Activated T-cell treated with anti-CD3 and anti-CD28 coated beads, Interleukin-2, amount 50 U/mL, for 4 hours (primary cell): Measurements from ENCODE around the gene ZBTB40. TPM values are rescaled to one million over a fixed set of nuclear protein-coding genes. Genes with fewer than 3 reads are reported as not detected.

Experiments used
- ATAC-seq, 2 donors: fragments of 200-7000 bp; cut with Tn5 transposase; one replicate each; pipeline ENCODE4 v1.10.0; 2021
- DNase-seq: peaks from one replicate; pipeline ENCODE4 v3.0.0-alpha.2; 2020
- H3K27me3 Mint-ChIP-seq: one replicate; pipeline ENCODE4 v1.8.0; 2021; ENCODE audit warnings: low read depth, mixed read lengths
- H3K36me3 Mint-ChIP-seq: one replicate; pipeline ENCODE4 v1.8.0; 2022; ENCODE audit warnings: mixed read lengths; ENCODE audit not compliant: insufficient read depth
- H3K4me1 Mint-ChIP-seq: one replicate; pipeline ENCODE4 v1.8.0; 2021; ENCODE audit warnings: low read depth, mixed read lengths
- H3K4me3 Mint-ChIP-seq: one replicate; pipeline ENCODE4 v1.8.0; 2021; ENCODE audit warnings: mild to moderate bottlenecking, moderate library complexity, mixed read lengths
- H3K9me3 Mint-ChIP-seq: one replicate; pipeline ENCODE4 v1.8.0; 2021; ENCODE audit warnings: mixed read lengths
- total RNA-seq, 3 donors: library from RNA; stranded (reverse); gene quantifications; one replicate each; pipeline ENCODE4 v1.2.1, GENCODE V29; 2021

ZBTB40 gene
- total RNA-seq, 3 donors from 2014 or later, result 21.4 to 24.8 (median 24.5) TPM

DNA sequence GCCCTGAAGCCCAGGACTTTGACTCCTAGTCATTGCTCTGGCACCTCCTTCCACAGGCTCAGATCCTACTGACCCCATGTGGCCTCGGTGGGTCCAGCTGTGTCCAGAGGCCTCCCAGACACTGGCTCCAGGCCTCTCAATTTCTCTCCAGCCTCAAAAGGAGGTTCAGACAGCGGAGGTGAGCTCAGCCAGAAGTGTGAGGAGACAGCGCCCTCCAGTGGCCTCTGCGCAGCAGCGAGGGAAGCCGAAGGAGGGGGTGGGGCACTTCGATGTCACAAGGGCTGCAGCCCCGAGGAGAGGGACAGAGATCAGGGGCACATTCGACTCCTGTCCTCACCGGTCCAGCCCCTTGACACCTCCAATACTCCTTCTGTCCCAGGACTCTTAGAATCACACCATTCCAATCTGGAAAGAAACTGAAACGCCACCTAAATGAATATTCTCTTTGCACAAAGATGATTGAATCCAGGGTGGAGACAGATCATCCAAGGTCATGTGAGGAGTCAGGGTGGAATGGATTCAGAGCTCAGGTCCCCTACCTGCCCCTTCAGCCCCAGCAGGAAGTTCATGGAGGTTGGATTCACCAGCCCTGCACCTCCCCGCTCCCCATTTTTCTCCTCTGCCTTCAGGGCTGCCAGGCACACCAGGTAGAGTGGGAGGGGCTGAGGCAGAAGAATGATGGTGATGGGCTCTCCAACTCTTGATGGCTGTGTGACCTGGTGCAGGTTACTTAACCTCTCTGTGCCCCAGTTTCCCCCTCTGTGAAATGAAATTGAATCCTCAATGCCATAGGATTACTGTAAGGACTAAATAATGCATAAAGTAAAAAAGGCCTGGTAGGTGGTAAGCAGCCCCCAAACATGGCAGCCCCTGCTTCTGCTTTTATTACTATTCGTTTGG is 34.8 kb upstream of the ZBTB40 start:
- no peaks in the 10 kb centered on the region for H3K4me1 Mint-ChIP-seq
- H3K36me3 Mint-ChIP-seq, result no peaks in the 10 kb centered on the region
- H3K4me3 Mint-ChIP-seq, result no peak overlapping the region
- ATAC-seq (peak; percentile 82 to 89), DNase-seq (peak; percentile 64)
- peaks cover 40% of the 10 kb centered on the region for H3K27me3 Mint-ChIP-seq
- no peaks in the 10 kb centered on the region for H3K9me3 Mint-ChIP-seq

DNA sequence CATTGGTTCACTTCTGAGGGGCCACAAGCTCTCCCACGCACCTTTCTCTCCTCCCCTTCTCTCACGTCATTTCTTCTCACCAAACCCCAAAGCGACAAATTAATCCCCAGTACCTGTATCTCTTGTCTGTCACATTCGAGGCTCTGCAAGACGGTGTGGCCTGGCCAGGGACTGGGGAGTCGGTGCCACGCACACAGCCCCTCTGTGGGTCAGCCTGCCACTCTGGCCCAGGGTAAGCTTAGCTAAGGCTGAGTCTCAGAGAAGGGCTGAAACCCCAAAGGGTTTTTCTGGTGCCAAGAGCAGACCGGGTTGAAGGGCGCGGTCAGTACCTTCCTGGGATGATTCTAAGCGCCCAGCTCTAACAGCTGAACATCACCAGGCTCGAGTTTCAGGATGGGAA is 34.2 kb upstream of the ZBTB40 start:
- ATAC-seq, result no peak
- DNase-seq, result no peak
- Mint-ChIP-seq H3K9me3 (no peaks in the 10 kb centered on the region), H3K36me3 (no peaks in the 10 kb centered on the region), H3K4me1 (no peaks in the 10 kb centered on the region), H3K4me3 (no peak overlapping the region), H3K27me3 (peaks cover 43% of the 10 kb centered on the region)

GRCh38 chr1:22418312-22418711 is 33.3 kb upstream of the ZBTB40 start:
- Mint-ChIP-seq H3K36me3 (no peaks in the 10 kb centered on the region), H3K9me3 (no peaks in the 10 kb centered on the region), H3K4me1 (no peaks in the 10 kb centered on the region), H3K27me3 (peaks cover 43% of the 10 kb centered on the region), H3K4me3 (no peak overlapping the region)
- DNase-seq (no peak), ATAC-seq (no peak)

GRCh38 chr1:22418933-22419382 is 32.7 kb upstream of the ZBTB40 start:
- Mint-ChIP-seq H3K4me3 (no peak overlapping the region), H3K9me3 (no peaks in the 10 kb centered on the region), H3K27me3 (peaks cover 43% of the 10 kb centered on the region), H3K4me1 (no peaks in the 10 kb centered on the region), H3K36me3 (no peaks in the 10 kb centered on the region)
- DNase-seq, result no peak
- no peak for ATAC-seq

- peak; percentile 38 for DNase-seq
Measured at GRCh38 chr1:22420455-22421053, 31.1 kb upstream of the ZBTB40 start.

GRCh38 chr1:22426781-22427180 is 24.9 kb upstream of the ZBTB40 start:
- no peaks in the 10 kb centered on the region for H3K36me3 Mint-ChIP-seq
- H3K9me3 Mint-ChIP-seq, result no peaks in the 10 kb centered on the region
- H3K4me3 Mint-ChIP-seq, result no peak overlapping the region
- no peak for ATAC-seq
- H3K4me1 Mint-ChIP-seq, result no peaks in the 10 kb centered on the region
- peaks cover 5% of the 10 kb centered on the region for H3K27me3 Mint-ChIP-seq
- DNase-seq, result no peak

More at GRCh38 chr1:22420455-22421053, 31.1 kb upstream of the ZBTB40 start:
- ATAC-seq, result peak; percentile 66 to 69
- Mint-ChIP-seq H3K27me3 (peaks cover 45% of the 10 kb centered on the region), H3K9me3 (no peaks in the 10 kb centered on the region), H3K4me1 (no peaks in the 10 kb centered on the region), H3K36me3 (no peaks in the 10 kb centered on the region), H3K4me3 (no peak overlapping the region)

- ATAC-seq (peak; percentile 67 to 72), DNase-seq (no peak)
- no peaks in the 10 kb centered on the region for H3K36me3 Mint-ChIP-seq
- peaks cover 10% of the 10 kb centered on the region for H3K27me3 Mint-ChIP-seq
- H3K9me3 Mint-ChIP-seq, result no peaks in the 10 kb centered on the region
- no peaks in the 10 kb centered on the region for H3K4me1 Mint-ChIP-seq
- H3K4me3 Mint-ChIP-seq, result peak overlapping the region; percentile 82
Measured at GRCh38 chr1:22428672-22429071, 23.0 kb upstream of the ZBTB40 start.

DNA sequence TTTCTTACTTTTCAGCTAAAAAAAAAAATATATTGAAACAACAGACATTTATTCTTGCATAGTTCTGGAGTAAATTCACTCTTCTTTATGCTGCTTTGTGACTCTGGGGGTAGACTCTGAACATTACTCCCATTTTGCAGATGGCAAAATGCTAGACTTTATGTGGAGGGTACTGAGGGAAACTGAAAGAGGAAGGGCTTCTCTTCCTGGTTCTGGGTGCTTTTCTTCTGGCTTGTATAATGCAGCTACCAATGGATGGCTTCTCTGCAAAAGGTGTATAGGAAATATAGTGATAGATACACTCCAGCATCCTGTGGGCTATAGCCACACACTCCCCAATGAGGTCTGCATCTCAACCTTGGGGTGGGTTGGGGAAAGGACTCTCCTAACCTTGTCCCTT is 19.7 kb upstream of the ZBTB40 start:
- Mint-ChIP-seq H3K4me3 (no peak overlapping the region), H3K4me1 (no peaks in the 10 kb centered on the region), H3K9me3 (no peaks in the 10 kb centered on the region), H3K27me3 (peaks cover 13% of the 10 kb centered on the region), H3K36me3 (no peaks in the 10 kb centered on the region)
- ATAC-seq (no peak), DNase-seq (no peak)

DNA sequence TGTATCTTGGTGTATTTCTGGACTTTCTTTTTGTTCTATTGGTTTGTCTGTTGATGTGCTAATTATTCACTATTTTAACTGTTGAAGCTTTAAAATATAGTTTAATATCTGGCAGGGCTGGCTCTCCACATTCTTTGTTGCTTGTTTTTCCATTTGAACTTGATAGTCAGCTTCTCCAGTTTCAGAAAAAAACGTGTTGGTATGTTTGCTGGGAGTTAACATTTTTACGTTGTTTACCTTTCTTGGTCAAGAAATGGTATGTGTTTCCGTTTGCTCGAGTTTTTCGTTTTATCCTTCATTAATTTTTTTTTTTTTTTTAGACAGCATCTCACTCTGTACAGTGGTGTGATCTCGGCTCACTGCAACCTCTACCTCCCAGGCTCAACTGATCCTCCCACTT is 16.9 kb upstream of the ZBTB40 start:
- peaks cover 18% of the 10 kb centered on the region for H3K27me3 Mint-ChIP-seq
- peaks cover 8% of the 10 kb centered on the region for H3K9me3 Mint-ChIP-seq
- H3K4me1 Mint-ChIP-seq, result no peaks in the 10 kb centered on the region
- DNase-seq (no peak), ATAC-seq (no peak)
- no peaks in the 10 kb centered on the region for H3K36me3 Mint-ChIP-seq
- H3K4me3 Mint-ChIP-seq, result no peak overlapping the region

DNA sequence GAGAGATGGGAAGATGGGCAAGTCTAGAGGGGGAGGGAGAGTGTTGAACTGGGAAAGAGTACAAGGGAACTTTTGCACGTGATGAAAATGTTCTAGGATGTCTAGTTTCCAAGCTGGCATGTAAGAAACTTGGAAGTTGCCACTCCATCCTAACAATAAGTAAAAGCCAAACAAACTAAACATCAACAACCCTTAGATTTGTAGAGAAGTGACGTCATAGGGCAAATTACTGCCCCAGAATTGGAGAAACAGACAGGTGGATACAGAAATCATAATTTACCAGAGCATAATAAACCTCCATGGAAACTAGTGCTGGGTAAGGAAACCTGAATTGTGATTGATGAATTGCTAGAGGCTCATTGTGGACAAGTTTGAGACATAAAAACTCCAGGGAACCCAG is 14.7 kb upstream of the ZBTB40 start:
- H3K36me3 Mint-ChIP-seq, result peaks cover 2% of the 10 kb centered on the region
- DNase-seq (no peak), ATAC-seq (no peak)
- H3K9me3 Mint-ChIP-seq, result peaks cover 25% of the 10 kb centered on the region
- H3K4me1 Mint-ChIP-seq, result no peaks in the 10 kb centered on the region
- peaks cover 17% of the 10 kb centered on the region for H3K27me3 Mint-ChIP-seq
- no peak overlapping the region for H3K4me3 Mint-ChIP-seq

GRCh38 chr1:22437573-22437972 is 14.1 kb upstream of the ZBTB40 start:
- Mint-ChIP-seq H3K4me1 (no peaks in the 10 kb centered on the region), H3K36me3 (peaks cover 2% of the 10 kb centered on the region), H3K9me3 (peaks cover 28% of the 10 kb centered on the region), H3K4me3 (no peak overlapping the region), H3K27me3 (peaks cover 20% of the 10 kb centered on the region)
- no peak for DNase-seq
- no peak for ATAC-seq

GRCh38 chr1:22440582-22440981 is 11.1 kb upstream of the ZBTB40 start:
- Mint-ChIP-seq H3K36me3 (peaks cover 2% of the 10 kb centered on the region), H3K27me3 (peaks cover 25% of the 10 kb centered on the region), H3K4me1 (no peaks in the 10 kb centered on the region), H3K9me3 (peaks cover 28% of the 10 kb centered on the region), H3K4me3 (no peak overlapping the region)
- no peak for DNase-seq
- no peak for ATAC-seq

- H3K4me1 Mint-ChIP-seq, result no peaks in the 10 kb centered on the region
- ATAC-seq (no peak), DNase-seq (no peak)
- H3K27me3 Mint-ChIP-seq, result peaks cover 25% of the 10 kb centered on the region
- H3K36me3 Mint-ChIP-seq, result peaks cover 2% of the 10 kb centered on the region
- no peak overlapping the region for H3K4me3 Mint-ChIP-seq
- peaks cover 28% of the 10 kb centered on the region for H3K9me3 Mint-ChIP-seq
Measured at GRCh38 chr1:22442212-22442894, 9.3 kb upstream of the ZBTB40 start.

DNA sequence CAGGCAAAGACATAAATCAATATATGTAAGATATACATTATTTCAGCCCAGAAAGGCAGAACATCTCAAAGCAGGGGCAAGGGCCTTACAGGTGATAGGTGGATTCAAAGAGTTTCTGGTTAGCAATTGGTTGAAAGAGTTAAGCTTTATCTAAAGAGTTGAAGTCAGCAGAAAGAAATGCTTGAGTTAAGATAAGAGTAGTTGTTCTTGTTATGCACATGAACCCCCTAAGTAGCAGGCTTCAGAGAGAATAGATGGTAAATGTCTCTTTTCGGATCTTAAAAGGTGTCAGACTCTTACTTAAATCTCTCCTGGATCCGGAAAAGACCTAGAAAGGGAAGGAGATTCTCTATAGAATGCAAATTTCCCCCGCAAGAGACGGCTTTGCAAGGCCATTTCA is 8.3 kb upstream of the ZBTB40 start:
- Mint-ChIP-seq H3K9me3 (peaks cover 28% of the 10 kb centered on the region), H3K4me3 (no peak overlapping the region)
- ATAC-seq, result no peak

More for the DNA sequence above, 8.3 kb upstream of the ZBTB40 start:
- Mint-ChIP-seq H3K36me3 (peaks cover 2% of the 10 kb centered on the region), H3K4me1 (no peaks in the 10 kb centered on the region), H3K27me3 (peaks cover 21% of the 10 kb centered on the region)
- no peak for DNase-seq
